ENCODE measurements around the gene GRB14. TPM values are rescaled to one million over a fixed set of nuclear protein-coding genes. Genes with fewer than 3 reads are reported as not detected.

GRB14 gene
- total RNA-seq = 1.4 and 2.3 TPM in 2 replicates

DNA sequence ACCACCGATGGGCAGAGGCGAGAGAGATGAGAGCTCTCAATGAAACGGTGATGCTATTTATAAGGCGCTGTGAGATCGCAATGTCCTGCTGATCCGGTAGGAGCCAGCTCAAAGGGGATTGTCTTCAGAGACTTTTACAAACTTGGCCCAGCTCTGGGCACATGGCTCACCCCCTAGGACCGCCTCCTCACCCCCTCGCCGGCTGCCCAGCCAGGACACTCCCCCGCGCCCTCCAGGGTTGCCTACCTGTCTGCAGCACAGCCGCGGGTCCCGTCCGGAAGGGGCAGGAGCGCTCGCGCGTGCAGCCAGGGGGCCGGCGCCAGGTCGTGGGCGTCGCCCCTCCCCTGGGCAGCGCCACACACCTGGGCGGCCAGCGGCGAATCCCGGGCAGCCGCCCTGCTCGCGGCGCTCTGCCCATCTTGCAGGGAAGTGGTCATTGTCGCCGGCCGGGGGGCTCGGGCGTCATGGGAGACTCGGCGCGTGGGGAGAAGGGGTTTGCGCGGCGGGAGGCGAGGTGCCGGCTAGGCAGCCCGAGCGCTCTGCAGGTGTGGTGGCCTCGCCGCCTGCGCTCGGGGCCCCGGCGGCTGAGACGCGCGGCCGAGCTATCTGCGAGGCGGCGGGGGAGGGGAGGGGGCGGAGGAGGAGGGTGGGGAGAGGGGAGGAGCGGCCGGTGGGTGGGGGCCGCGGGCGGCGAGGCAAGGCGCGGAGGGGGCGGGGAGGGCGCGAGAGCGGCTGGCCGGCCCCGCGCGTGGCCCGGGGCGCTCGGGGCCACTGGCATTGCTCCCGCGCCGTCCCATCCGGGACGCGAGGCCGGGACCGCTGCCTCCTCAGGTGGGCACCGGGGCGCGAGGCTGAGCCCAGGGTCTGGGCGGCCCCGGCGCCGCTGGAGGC is at the start of gene GRB14:
TSS of gene GRB14 (minus strand) at position 610 of the 891 bp plus-strand sequence. CDS start at position 437, 173 bp downstream.

Other genes starting within 250 kb of the GRB14 start
- gene COBLL1, start 220.3 kb upstream of the GRB14 start, total RNA-seq = 3.7 and 5.4 TPM in 2 replicates

Measured in pericardium fibroblast (primary cell).